Measurements from ENCODE around the gene CAPS.
"Not testable (repeated sequence)": the region's sequence is repeated elsewhere in the genome, so short reads cannot be mapped to it uniquely, and the experiment has no call there.

The CAPS gene

GRCh38 chr19:5956323-5956722 lies 42.3 kb downstream of the CAPS start:
- no peak for DNase-seq (ENCODE audit: low read depth in 2 of 2)

- DNase-seq (ENCODE audit: low read depth in 2 of 2): no peak
Observed at GRCh38 chr19:5956728-5957127, 42.7 kb downstream of the CAPS start.

- no peak for DNase-seq (ENCODE audit: low read depth in 2 of 2)
Observed at GRCh38 chr19:5957170-5957569, 43.1 kb downstream of the CAPS start.

GRCh38 chr19:5958074-5958850 lies 44.2 kb downstream of the CAPS start:
- DNase-seq (ENCODE audit: low read depth in 2 of 2): no peak

DNA sequence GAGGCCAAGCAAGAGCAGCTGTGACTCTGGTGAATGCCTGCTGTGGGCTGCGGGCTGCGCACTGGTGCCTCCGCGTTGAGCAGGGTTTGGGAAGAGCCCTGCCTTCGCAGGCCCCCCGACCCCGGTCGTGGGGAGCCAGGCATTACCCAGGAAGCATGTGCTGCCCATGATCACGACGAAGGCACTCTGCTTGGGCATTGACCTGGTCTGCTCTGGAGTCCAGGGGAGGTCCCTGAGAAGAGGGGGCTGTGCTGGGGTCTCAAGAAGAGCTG lies 44.7 kb downstream of the CAPS start:
- DNase-seq (ENCODE audit: low read depth in 2 of 2): no peak

DNA sequence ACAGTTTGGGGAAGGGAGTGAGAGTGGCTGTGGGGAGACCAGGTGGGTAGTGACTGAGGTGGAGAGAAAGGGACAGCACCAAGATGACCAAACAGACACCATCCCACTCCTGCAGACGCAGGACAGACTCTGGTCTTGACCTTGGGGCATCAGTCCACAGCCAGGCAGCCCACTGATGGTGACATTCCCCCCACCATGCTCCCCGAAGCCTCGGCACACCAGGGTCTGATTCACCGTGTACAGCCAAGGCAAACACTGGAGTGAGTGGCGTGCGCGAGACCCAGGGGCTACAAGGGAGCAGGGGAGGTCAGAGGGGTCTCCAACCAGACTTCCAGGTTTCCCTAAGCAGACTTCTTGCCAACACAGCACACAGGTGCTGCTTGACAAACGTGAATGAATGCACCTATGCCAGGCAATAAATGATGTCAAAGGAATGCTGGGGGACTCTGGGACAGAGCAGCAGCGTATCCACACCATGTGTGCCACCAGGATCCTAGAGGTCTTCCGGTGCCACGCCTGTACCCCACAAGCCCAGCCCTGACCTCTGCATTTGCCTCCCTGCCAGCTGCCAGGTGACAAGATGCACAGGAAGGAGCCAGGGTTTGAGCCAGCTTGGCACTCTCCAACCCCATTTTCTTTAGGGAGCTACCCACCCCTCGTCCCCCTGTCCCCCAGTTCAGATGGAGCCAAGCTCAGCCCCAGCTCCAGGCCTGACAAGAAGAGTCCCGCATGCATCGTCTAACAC lies 45.4 kb downstream of the CAPS start:
- DNase-seq (ENCODE audit: low read depth in 2 of 2): no peak

GRCh38 chr19:5960005-5961001 lies 46.2 kb downstream of the CAPS start:
- DNase-seq (ENCODE audit: low read depth in 2 of 2): no peak

DNA sequence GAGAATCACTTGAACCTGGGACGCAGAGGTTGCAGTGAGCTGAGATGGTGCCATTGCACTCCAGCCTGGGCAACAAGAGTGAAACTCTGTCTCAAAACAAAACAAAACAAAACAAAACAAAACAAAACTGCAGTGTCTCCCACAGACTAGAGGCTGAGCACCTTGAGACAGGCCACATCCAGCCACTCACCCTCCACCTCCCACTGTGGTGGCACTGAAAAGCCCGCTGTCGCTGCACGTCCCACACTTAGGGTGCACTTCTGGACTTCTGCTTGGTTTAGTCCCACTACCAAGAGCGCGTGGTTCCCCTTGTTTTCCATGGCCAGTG lies 47.6 kb downstream of the CAPS start:
- DNase-seq (ENCODE audit: low read depth in 2 of 2): not testable (repeated sequence)

DNA sequence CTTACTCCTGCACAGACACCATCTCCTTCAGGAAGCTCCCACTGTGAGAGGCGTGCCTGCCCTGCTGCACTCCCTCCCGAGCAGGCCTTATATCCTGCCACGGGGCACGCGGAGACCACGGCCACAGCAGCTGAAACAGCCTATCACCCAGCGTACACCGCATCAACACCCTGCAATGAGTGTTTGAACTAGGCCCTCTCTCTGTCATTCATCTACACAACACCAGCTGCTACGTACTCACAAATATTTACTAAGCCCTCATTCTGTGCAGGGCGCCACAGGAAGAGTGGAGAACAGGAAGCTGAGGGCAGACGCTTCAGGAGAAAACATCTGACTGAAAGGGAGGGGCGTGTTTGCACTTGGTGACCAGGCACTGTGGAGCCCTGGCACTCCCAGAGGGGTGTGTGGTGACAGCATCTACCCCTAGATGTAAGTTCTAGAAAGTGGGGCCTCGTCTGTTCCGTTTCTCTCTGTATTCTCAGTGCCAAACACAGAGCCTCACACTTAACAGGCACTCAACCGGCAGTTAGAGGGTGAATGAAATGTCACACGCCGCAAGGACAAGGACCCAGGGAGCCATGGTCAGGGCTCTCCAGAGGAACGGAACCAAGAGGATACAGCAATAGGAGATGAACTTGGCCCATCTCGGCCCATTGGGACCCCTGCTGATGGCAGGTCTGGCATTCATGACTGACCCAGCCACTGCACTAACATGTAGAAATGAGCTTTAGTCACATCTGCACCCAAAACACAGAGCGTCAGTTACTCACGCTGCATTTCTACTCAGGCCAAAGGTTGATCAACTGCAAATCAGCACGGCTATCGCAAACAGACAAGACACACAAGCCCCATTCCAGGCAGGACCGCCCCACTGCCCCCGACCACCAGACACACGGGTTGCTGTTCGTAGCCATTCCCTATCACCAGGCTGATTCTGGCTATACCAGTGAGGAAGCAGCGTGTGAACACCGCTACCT lies 48.2 kb downstream of the CAPS start:
- DNase-seq (ENCODE audit: low read depth in 2 of 2): peak; percentile 43 to 45

- not testable (repeated sequence) for DNase-seq (ENCODE audit: low read depth in 2 of 2)
Observed at GRCh38 chr19:5963259-5963658, 49.2 kb downstream of the CAPS start.

DNA sequence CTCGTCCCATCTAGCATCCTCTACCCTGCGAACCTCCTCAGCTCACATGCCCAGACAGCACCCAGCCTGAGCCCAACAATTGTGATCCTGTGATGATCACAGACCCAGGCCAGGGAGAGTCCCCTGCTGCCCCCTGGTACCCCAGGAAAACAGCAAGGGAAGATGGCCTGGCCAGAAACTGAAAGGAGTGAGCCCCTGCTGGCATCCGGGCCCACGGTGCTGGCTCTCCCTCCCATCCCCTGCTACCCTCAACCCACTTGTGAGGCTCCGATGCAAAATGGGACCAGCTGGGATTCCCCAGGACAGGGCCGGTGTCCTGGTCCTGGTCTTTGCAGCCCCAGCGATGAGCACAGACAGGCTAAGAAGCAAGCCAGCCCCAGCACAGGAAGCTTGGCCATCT lies 49.8 kb downstream of the CAPS start:
- no peak for DNase-seq (ENCODE audit: low read depth in 2 of 2)

DNA sequence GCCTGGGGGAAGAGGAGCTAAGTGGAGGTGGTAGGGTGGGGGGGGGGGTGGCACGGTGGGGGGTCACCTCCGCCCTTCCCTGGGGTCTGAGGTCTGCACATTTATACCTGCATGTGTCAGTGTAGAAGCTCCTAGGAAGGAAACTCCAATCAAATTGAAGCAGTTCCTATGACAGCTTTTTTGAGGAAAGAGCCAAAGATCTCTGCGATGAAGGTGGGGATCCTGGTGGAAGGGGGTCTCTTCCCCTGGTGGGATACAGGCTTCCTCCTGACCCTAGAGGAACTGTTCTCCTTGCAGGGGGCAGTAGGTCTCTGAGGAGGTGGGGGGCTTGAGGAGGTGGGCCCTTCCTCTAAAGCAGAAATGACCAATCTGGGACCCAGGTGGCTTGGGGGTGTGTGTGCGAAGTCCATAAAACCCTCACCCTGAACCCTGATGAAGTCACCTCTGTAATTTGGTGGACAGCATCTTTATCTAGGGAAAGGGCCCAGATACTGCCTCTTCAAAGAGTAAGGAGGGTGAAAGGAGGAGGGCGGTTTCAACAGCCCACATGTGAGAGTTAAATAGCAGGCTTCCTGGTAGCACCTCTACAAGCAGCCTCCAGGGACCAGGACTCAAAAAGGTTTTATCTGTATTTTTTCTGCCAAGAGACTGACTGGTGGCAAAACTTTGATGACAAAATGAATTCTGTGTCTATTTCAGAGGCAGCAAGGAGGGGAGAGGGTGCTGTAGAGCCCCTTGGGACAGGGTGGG lies 50.9 kb downstream of the CAPS start:
- no peak for DNase-seq (ENCODE audit: low read depth in 2 of 2)
